ENCODE results near the gene CADM1. TPM values are rescaled to one million over a fixed set of nuclear protein-coding genes. Genes with fewer than 3 reads are reported as not detected.

The CADM1 gene
- total and polyA plus RNA-seq, 4 experiments from 2014 or later, result 2.8 to 5.6 (median 3.3) TPM

DNA sequence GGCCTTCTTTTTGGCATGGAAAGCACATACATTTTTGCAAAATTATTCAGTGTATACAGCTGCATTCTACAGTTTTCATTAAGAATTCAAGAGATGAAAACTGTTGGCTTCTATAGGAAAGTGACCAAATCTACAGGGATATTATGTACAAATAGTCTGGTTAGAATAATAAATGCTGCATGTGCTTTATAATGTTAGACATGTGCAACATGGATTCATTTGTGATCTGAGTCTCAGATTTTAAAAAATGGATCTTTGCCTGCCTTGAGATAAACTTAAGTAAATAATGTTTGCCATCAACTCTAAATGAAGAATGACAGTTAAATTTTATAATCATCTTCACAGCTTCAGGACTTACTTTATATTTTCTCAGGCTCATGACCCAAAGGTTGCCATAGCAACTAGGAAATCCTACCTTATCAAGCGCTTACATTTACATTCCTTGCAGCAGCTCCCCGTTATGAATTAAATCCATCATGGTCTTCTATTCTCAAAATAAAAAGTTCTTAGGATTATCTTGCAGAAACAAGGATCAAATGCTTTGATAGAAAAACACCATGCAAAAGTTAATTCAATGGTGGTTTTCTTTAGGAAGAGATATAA is 200.2 kb downstream of the CADM1 start:
- Histone ChIP-seq H3K27me3 (ENCODE audit: insufficient read depth, low read length) (no peaks in the 10 kb centered on the region), H3K27ac (ENCODE audit: low read depth, low read length) (no peak overlapping the region), H3K4me3 (ENCODE audit: low read length in 2 of 2) (no peak overlapping the region), H3K9me3 (ENCODE audit: control insufficient read depth in 1 of 2, low read length in 2 of 2) (no peaks in the 10 kb centered on the region), H3K4me1 (ENCODE audit: insufficient read depth, low read length) (no peaks in the 10 kb centered on the region), H3K36me3 (ENCODE audit: insufficient read depth, low read length) (no peaks in the 10 kb centered on the region)
- H3K9me3 Mint-ChIP-seq, result no peaks in the 10 kb centered on the region
- no peaks in the 10 kb centered on the region for H3K36me3 Mint-ChIP-seq
- DNase-seq, result no peak
- no peak overlapping the region for H3K27ac Mint-ChIP-seq
- H3K4me1 Mint-ChIP-seq, result no peaks in the 10 kb centered on the region
- ChIA-PET CTCF (ENCODE audit: partially characterized antibody) (no interaction called here), POLR2A (ENCODE audit: partially characterized antibody) (no interaction called here)
- H3K4me3 Mint-ChIP-seq, result no peak overlapping the region
- intact Hi-C loops (cut with micrococcal nuclease), result no loop called here
- H3K27me3 Mint-ChIP-seq, result peaks cover 0 to 3% of the 10 kb centered on the region in 2 donors

DNA sequence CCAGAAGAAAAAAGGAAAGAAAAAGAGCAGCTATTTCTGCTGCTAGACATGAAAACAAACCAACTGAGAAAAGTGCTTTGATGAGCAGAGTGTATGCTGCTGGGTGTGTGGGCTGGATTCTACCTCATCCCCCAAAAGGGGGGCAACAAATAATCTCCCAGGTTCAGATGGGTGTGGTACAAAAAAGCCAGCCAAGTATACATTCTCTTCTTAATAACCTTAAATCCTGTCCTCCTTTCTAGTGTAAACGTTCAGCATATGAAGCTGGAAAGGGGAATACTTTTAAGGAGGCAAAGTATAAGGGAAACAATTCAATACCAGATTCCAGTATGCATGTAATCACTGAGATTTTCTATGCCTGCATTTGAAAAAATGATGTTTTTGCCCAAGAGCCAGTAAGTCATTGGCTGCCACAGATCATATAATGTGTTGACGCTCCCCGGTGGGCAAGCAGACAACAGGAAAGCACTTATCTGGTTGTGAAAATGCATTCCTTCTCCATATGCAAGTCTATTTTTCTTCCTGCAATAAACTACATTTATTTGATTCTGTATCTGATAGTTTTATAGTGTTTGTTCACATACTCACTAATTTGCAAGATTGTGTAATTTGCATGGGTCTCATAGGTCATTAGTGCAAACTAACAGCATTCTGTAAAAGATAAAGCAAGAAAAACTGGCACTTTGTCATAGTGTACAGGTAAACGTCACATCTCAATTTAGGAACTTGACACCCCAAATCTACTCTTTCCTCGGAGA is 201.1 kb downstream of the CADM1 start:
- H3K36me3 ChIP-seq (ENCODE audit: insufficient read depth, low read length), result no peaks in the 10 kb centered on the region
- H3K9me3 ChIP-seq (ENCODE audit: control insufficient read depth in 1 of 2, low read length in 2 of 2), result no peaks in the 10 kb centered on the region
- intact Hi-C loops (cut with micrococcal nuclease), result no loop called here
- ChIA-PET CTCF (ENCODE audit: partially characterized antibody) (no interaction called here), POLR2A (ENCODE audit: partially characterized antibody) (no interaction called here)
- Mint-ChIP-seq H3K27ac (no peak overlapping the region), H3K4me3 (no peak overlapping the region), H3K36me3 (no peaks in the 10 kb centered on the region), H3K4me1 (no peaks in the 10 kb centered on the region), H3K27me3 (peaks cover 1 to 3% of the 10 kb centered on the region in 2 donors), H3K9me3 (no peaks in the 10 kb centered on the region)
- no peaks in the 10 kb centered on the region for H3K4me1 ChIP-seq (ENCODE audit: insufficient read depth, low read length)
- no peak for DNase-seq
- H3K27ac ChIP-seq (ENCODE audit: low read depth, low read length), result no peak overlapping the region
- no peak overlapping the region for H3K4me3 ChIP-seq (ENCODE audit: low read length in 2 of 2)
- no peaks in the 10 kb centered on the region for H3K27me3 ChIP-seq (ENCODE audit: insufficient read depth, low read length)

DNA sequence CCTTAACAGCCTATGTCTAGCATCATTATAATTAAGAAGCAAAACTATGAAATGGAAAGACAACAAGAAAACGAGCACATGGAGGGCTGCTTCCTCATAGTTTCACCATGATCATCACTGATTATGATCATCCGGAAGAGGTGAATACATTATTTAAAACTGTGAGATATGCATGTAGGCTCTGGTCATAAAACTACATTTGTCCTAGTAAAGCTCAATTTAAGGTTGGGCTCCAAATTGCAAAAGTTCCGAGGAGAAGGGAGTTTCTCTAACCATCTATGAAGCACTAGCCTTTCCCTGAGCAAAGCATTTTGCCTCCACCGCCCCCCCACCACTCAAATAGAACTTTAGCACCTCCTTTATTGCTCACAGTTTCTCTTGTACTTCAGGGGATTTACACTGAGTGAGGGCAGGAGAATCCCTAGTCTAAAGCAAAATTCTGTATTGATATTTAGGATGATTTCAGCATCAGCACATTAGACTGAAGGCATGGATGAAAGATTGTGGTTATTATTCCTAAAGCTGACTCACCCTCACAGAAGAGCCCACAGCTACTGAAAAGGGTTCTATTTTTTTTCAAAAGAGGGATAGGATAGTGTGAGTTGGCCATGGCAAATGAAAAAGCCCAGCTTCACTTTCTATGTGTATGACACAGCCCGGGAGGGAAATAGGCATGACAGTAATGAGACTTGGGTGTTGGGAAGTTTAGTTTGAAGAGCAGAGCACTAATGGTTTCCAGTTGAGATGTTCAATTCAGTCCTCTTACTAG is 203.4 kb downstream of the CADM1 start:
- no peak for DNase-seq
- Histone ChIP-seq H3K4me3 (ENCODE audit: low read length in 2 of 2) (no peak overlapping the region), H3K27ac (ENCODE audit: low read depth, low read length) (no peak overlapping the region)

DNA sequence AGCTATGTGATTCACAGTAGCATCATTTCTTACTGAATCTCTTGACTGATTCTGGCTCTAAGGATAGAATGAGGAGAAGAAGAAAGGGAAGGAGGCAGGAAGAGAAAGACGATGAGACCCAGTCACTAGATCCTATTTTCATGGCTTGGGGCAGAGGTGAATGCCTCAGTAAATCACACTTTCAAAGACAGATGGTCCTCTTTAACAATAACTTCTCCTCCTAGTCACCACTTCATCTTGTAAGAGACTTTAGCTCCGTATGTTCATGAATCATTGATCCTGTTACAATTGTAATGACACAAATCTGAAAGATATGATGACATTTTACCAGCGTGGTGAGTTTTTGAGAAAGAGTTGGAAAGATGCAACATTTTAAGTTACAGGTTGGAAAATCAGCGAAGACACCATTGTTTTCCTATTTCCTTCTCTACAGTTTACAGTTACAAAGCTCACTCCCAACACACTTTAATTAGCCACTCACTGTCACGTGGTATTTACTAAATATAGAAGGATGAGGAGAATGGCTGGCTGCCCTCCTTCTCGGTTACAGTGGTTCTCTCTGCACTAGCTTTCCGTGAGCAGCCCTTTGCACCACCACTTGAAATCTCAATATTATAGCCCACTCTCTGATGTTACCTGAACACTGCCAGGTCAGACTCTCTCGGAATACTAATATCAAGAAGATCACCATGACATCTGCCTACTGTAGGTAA is 205.8 kb downstream of the CADM1 start:
- no peaks in the 10 kb centered on the region for H3K9me3 Mint-ChIP-seq
- intact Hi-C loops (cut with micrococcal nuclease), result no loop called here
- H3K4me3 Mint-ChIP-seq, result no peak overlapping the region
- Histone ChIP-seq H3K4me3 (ENCODE audit: low read length in 2 of 2) (no peak overlapping the region), H3K27me3 (ENCODE audit: insufficient read depth, low read length) (no peaks in the 10 kb centered on the region), H3K9me3 (ENCODE audit: control insufficient read depth in 1 of 2, low read length in 2 of 2) (no peaks in the 10 kb centered on the region), H3K36me3 (ENCODE audit: insufficient read depth, low read length) (no peaks in the 10 kb centered on the region), H3K27ac (ENCODE audit: low read depth, low read length) (no peak overlapping the region), H3K4me1 (ENCODE audit: insufficient read depth, low read length) (no peaks in the 10 kb centered on the region)
- no peaks in the 10 kb centered on the region for H3K4me1 Mint-ChIP-seq
- no peak for DNase-seq
- H3K27me3 Mint-ChIP-seq, result peaks cover 3% of the 10 kb centered on the region in 2 donors
- ChIA-PET CTCF (ENCODE audit: partially characterized antibody) (no interaction called here), POLR2A (ENCODE audit: partially characterized antibody) (no interaction called here)
- no peaks in the 10 kb centered on the region for H3K36me3 Mint-ChIP-seq
- H3K27ac Mint-ChIP-seq, result no peak overlapping the region

More for the DNA sequence above, 203.4 kb downstream of the CADM1 start:
- H3K9me3 Mint-ChIP-seq, result no peaks in the 10 kb centered on the region
- Histone ChIP-seq H3K27me3 (ENCODE audit: insufficient read depth, low read length) (no peaks in the 10 kb centered on the region), H3K36me3 (ENCODE audit: insufficient read depth, low read length) (no peaks in the 10 kb centered on the region), H3K9me3 (ENCODE audit: control insufficient read depth in 1 of 2, low read length in 2 of 2) (no peaks in the 10 kb centered on the region), H3K4me1 (ENCODE audit: insufficient read depth, low read length) (no peaks in the 10 kb centered on the region)
- no peak overlapping the region for H3K27ac Mint-ChIP-seq
- ChIA-PET CTCF (ENCODE audit: partially characterized antibody) (no interaction called here), POLR2A (ENCODE audit: partially characterized antibody) (no interaction called here)
- H3K4me1 Mint-ChIP-seq, result no peaks in the 10 kb centered on the region
- H3K27me3 Mint-ChIP-seq, result peaks cover 3% of the 10 kb centered on the region in 2 donors
- no peaks in the 10 kb centered on the region for H3K36me3 Mint-ChIP-seq
- intact Hi-C loops (cut with micrococcal nuclease), result no loop called here
- H3K4me3 Mint-ChIP-seq, result no peak overlapping the region

DNA sequence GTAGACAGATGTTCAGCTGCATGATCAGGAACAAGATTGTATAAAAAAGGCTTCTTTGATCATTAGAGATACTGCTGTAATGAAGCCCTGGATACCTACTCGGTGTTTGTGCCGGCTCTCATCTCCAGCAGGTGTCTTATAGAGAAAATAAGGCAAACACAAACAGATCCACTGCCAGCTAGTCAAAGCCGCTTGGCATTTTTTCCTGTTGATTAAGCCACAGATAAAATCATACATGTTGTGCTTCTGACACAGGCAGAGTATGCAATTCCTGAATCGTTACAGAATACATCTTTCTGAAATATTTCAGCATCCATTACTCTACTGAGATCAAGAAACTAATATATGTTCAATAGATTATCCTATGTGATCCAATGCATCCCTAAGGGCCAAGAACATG is 206.9 kb downstream of the CADM1 start:
- Histone ChIP-seq H3K27ac (ENCODE audit: low read depth, low read length) (no peak overlapping the region), H3K4me3 (ENCODE audit: low read length in 2 of 2) (no peak overlapping the region), H3K9me3 (ENCODE audit: control insufficient read depth in 1 of 2, low read length in 2 of 2) (no peaks in the 10 kb centered on the region), H3K4me1 (ENCODE audit: insufficient read depth, low read length) (no peaks in the 10 kb centered on the region), H3K36me3 (ENCODE audit: insufficient read depth, low read length) (no peaks in the 10 kb centered on the region), H3K27me3 (ENCODE audit: insufficient read depth, low read length) (no peaks in the 10 kb centered on the region)
- peaks cover 0 to 3% of the 10 kb centered on the region in 2 donors for H3K27me3 Mint-ChIP-seq
- intact Hi-C loops (cut with micrococcal nuclease), result no loop called here
- ChIA-PET CTCF (ENCODE audit: partially characterized antibody) (no interaction called here), POLR2A (ENCODE audit: partially characterized antibody) (no interaction called here)
- H3K27ac Mint-ChIP-seq, result no peak overlapping the region
- H3K4me1 Mint-ChIP-seq, result no peaks in the 10 kb centered on the region
- H3K36me3 Mint-ChIP-seq, result no peaks in the 10 kb centered on the region
- no peaks in the 10 kb centered on the region for H3K9me3 Mint-ChIP-seq
- DNase-seq, result no peak
- no peak overlapping the region for H3K4me3 Mint-ChIP-seq

DNA sequence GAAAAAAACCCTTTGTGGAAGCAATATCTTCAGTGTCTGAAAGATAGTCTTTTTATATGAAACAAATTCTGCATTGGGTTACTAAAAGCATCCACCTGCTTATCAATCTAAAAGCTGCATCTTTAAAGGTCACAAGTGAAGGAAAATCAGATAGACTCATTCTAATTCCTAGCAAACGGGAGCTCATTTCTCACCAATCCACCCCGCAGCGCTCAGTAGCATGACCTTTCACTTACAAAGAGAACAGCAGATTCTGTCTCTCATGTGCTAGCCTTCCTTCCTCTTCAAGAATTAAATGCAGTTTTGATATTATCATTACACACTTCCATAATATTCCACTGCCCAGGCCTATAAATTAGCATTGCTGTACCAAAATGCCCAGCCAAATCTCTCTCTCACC is 212.9 kb downstream of the CADM1 start:
- Mint-ChIP-seq H3K27ac (no peak overlapping the region), H3K4me3 (no peak overlapping the region), H3K36me3 (no peaks in the 10 kb centered on the region), H3K4me1 (no peaks in the 10 kb centered on the region), H3K27me3 (peaks cover 0 to 6% of the 10 kb centered on the region in 2 donors), H3K9me3 (no peaks in the 10 kb centered on the region)
- H3K36me3 ChIP-seq (ENCODE audit: insufficient read depth, low read length), result no peaks in the 10 kb centered on the region
- intact Hi-C loops (cut with micrococcal nuclease), result no loop called here
- no peaks in the 10 kb centered on the region for H3K9me3 ChIP-seq (ENCODE audit: control insufficient read depth in 1 of 2, low read length in 2 of 2)
- H3K4me3 ChIP-seq (ENCODE audit: low read length in 2 of 2), result no peak overlapping the region
- POLR2A ChIA-PET (ENCODE audit: partially characterized antibody), result no interaction called here
- CTCF ChIA-PET (ENCODE audit: partially characterized antibody), result interaction anchor here (2.1 kb wide), 1 partner anchor 35 kb away, joined by 4 read pairs; no protein-coding TSS in a partner anchor
- DNase-seq, result no peak
- H3K4me1 ChIP-seq (ENCODE audit: insufficient read depth, low read length), result no peaks in the 10 kb centered on the region
- H3K27me3 ChIP-seq (ENCODE audit: insufficient read depth, low read length), result no peaks in the 10 kb centered on the region
- H3K27ac ChIP-seq (ENCODE audit: low read depth, low read length), result no peak overlapping the region

DNA sequence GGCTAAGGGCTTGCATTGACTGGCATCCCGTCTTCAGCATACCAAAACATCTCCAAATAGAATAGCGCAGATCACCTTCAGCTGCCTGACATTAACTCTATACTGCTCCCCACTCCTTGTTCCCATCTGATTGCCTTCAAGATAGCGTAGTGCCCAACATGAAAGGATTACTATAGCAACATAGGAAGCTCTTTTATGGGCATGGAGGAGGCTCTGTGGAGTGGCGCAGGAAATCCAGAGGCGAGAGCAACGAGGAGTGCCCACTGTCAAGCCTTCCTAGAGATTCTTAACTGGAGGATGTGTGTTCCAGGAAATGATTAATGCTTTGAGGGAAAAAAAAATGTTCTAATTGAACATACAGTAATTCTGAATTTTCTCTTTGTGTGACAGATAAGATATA is 213.3 kb downstream of the CADM1 start:
- DNase-seq, result no peak
- POLR2A ChIA-PET (ENCODE audit: partially characterized antibody), result no interaction called here
- Histone ChIP-seq H3K4me3 (ENCODE audit: low read length in 2 of 2) (no peak overlapping the region), H3K27ac (ENCODE audit: low read depth, low read length) (no peak overlapping the region), H3K4me1 (ENCODE audit: insufficient read depth, low read length) (no peaks in the 10 kb centered on the region), H3K9me3 (ENCODE audit: control insufficient read depth in 1 of 2, low read length in 2 of 2) (no peaks in the 10 kb centered on the region), H3K27me3 (ENCODE audit: insufficient read depth, low read length) (no peaks in the 10 kb centered on the region), H3K36me3 (ENCODE audit: insufficient read depth, low read length) (no peaks in the 10 kb centered on the region)
- Mint-ChIP-seq H3K9me3 (no peaks in the 10 kb centered on the region), H3K27me3 (peaks cover 0 to 6% of the 10 kb centered on the region in 2 donors), H3K4me3 (no peak overlapping the region), H3K27ac (no peak overlapping the region), H3K36me3 (no peaks in the 10 kb centered on the region), H3K4me1 (no peaks in the 10 kb centered on the region)
- intact Hi-C loops (cut with micrococcal nuclease), result no loop called here
- CTCF ChIA-PET (ENCODE audit: partially characterized antibody), result interaction anchor here (2.1 kb wide), 1 partner anchor 36 kb away, joined by 4 read pairs; no protein-coding TSS in a partner anchor

All from CD4-positive, alpha-beta memory T cell (primary cell).